ENCODE results near the gene REELD1. TPM values are rescaled to one million over a fixed set of nuclear protein-coding genes. Genes with fewer than 3 reads are reported as not detected.

REELD1 gene
- total and polyA plus RNA-seq, 10 of the 15 experiments (the other 5 are each of a cell fraction or from before 2014, with no cell fraction given) = 0.11 to 3.9 (median 0.62) TPM

- TF ChIP-seq MYB (IDR thresholded peaks at IDR 0.05; ENCODE audit: borderline replicate concordance, low read depth, low read length) = no peak
- TF ChIP-seq CBFB (IDR thresholded peaks at IDR 0.05; ENCODE audit: low read depth) = no peak
- TF ChIP-seq IKZF2 (IDR thresholded peaks at IDR 0.05) = peak; percentile 52 to 63; a peak in 2 of 4 replicates
- no peak for TF ChIP-seq IRF5 (IDR thresholded peaks at IDR 0.05; ENCODE audit: borderline replicate concordance)
- peak; percentile 76; the same call in 1 of the 2 replicates for TF ChIP-seq ZBED1 (IDR thresholded peaks at IDR 0.05; ENCODE audit: borderline replicate concordance)
- TF ChIP-seq, protein P1, sequence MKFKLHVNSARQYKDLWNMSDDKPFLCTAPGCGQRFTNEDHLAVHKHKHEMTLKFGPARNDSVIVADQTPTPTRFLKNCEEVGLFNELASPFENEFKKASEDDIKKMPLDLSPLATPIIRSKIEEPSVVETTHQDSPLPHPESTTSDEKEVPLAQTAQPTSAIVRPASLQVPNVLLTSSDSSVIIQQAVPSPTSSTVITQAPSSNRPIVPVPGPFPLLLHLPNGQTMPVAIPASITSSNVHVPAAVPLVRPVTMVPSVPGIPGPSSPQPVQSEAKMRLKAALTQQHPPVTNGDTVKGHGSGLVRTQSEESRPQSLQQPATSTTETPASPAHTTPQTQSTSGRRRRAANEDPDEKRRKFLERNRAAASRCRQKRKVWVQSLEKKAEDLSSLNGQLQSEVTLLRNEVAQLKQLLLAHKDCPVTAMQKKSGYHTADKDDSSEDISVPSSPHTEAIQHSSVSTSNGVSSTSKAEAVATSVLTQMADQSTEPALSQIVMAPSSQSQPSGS (IDR thresholded peaks at IDR 0.05; ENCODE audit: low read length) = peak; percentile 92
- peak; percentile 68; the same call in 1 of the 2 replicates for TF ChIP-seq EED (IDR thresholded peaks at IDR 0.05; ENCODE audit: low read depth)
- no peak for TF ChIP-seq STAT1 (conservative IDR thresholded peaks at IDR 0.05)
- no peak for TF ChIP-seq HSF1 (IDR thresholded peaks at IDR 0.05; ENCODE audit: low read depth, low read length)
- TF ChIP-seq SP1 (IDR thresholded peaks at IDR 0.05; ENCODE audit: low read depth, low read length) = no peak
- TF ChIP-seq RAD51 (IDR thresholded peaks at IDR 0.05) = no peak
- peak; percentile 92 for TF ChIP-seq MEF2B (IDR thresholded peaks at IDR 0.05; ENCODE audit: partially characterized antibody, poor library complexity, severe bottlenecking)
- no peak for TF ChIP-seq LARP7 (IDR thresholded peaks at IDR 0.05)
- TF ChIP-seq TBL1XR1 (IDR thresholded peaks at IDR 0.05; ENCODE audit: low read depth, low read length) = peak; percentile 83; the same call in 1 of the 2 replicates
- TF ChIP-seq BRCA1 (IDR thresholded peaks at IDR 0.05; ENCODE audit: low read depth, low read length) = no peak
- no peak for TF ChIP-seq USF2 (IDR thresholded peaks at IDR 0.05; ENCODE audit: borderline replicate concordance, low read depth, low read length)
- TF ChIP-seq, protein P2, sequence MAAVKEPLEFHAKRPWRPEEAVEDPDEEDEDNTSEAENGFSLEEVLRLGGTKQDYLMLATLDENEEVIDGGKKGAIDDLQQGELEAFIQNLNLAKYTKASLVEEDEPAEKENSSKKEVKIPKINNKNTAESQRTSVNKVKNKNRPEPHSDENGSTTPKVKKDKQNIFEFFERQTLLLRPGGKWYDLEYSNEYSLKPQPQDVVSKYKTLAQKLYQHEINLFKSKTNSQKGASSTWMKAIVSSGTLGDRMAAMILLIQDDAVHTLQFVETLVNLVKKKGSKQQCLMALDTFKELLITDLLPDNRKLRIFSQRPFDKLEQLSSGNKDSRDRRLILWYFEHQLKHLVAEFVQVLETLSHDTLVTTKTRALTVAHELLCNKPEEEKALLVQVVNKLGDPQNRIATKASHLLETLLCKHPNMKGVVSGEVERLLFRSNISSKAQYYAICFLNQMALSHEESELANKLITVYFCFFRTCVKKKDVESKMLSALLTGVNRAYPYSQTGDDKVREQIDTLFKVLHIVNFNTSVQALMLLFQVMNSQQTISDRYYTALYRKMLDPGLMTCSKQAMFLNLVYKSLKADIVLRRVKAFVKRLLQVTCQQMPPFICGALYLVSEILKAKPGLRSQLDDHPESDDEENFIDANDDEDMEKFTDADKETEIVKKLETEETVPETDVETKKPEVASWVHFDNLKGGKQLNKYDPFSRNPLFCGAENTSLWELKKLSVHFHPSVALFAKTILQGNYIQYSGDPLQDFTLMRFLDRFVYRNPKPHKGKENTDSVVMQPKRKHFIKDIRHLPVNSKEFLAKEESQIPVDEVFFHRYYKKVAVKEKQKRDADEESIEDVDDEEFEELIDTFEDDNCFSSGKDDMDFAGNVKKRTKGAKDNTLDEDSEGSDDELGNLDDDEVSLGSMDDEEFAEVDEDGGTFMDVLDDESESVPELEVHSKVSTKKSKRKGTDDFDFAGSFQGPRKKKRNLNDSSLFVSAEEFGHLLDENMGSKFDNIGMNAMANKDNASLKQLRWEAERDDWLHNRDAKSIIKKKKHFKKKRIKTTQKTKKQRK (IDR thresholded peaks at IDR 0.05; ENCODE audit: low read depth, low read length) = no peak
- peak; percentile 68; the same call in 1 of the 2 replicates for TF ChIP-seq RUNX3 (IDR thresholded peaks at IDR 0.05; ENCODE audit: low read length)
- TF ChIP-seq IKZF1 (conservative IDR thresholded peaks at IDR 0.05) = peak; percentile 64
- no peak for TF ChIP-seq NRF1 (conservative IDR thresholded peaks at IDR 0.05; ENCODE audit: low read depth, low read length)
- no peak; a peak in 1 of 4 replicates for TF ChIP-seq EP300 (IDR thresholded peaks at IDR 0.05; ENCODE audit: borderline replicate concordance in 1 of 2, control insufficient read depth in 1 of 2, low read depth in 2 of 2, low read length in 2 of 2)
- no peak for TF ChIP-seq YY1 (IDR thresholded peaks at IDR 0.05; ENCODE audit: low read depth, low read length)
- TF ChIP-seq TAF1 (IDR thresholded peaks at IDR 0.05; ENCODE audit: borderline replicate concordance, low read depth, low read length) = no peak
- no peak for TF ChIP-seq SMC3 (IDR thresholded peaks at IDR 0.05; ENCODE audit: borderline replicate concordance, low read length)
Measured at GRCh38 chr4:146269228-146269653, 54.9 kb downstream of the REELD1 start (continued).
